GM12891 (cell line): ENCODE data around the gene PRF1.
"Not testable (repeated sequence)": the region's sequence is repeated elsewhere in the genome, so short reads cannot be mapped to it uniquely, and the experiment has no call there.

ENCODE experiments used
- DNase-seq: peaks from one replicate; pipeline ENCODE4 v3.0.0; 2011; ENCODE audit warnings: low spot score; ENCODE audit not compliant: insufficient read length
- FAIRE-seq: peaks from 2 replicates; lab custom pipeline; 2011; peaks lifted over from hg19 to GRCh38; lab: Jason Lieb, UNC
- PAX5 ChIP-seq: IDR thresholded peaks from 2 replicates; pipeline ENCODE4 v1.6.1; 2011; ENCODE audit warnings: low read length, moderate library complexity, mild to moderate bottlenecking; ENCODE audit not compliant: insufficient read depth, severe bottlenecking
- POLR2A ChIP-seq: IDR thresholded peaks from 2 replicates; pipeline ENCODE4 v1.6.1; 2011; ENCODE audit warnings: low read depth, low read length, control low read depth
- POLR2AphosphoS5 ChIP-seq: IDR thresholded peaks from 2 replicates; pipeline ENCODE4 v1.6.1; 2011; ENCODE audit warnings: low read depth, low read length, control low read depth
- POU2F2 ChIP-seq: IDR thresholded peaks from 2 replicates; pipeline ENCODE4 v1.6.1; 2011; ENCODE audit warnings: low read depth, mild to moderate bottlenecking, control low read depth, low read length, moderate library complexity
- SPI1 ChIP-seq: IDR thresholded peaks from 2 replicates; pipeline ENCODE4 v1.6.1; 2011; ENCODE audit warnings: low read depth, low read length, control low read depth
- TAF1 ChIP-seq: IDR thresholded peaks from 2 replicates; pipeline ENCODE4 v1.6.1; 2011; ENCODE audit warnings: low read depth, low read length, control low read depth

The PRF1 gene

GRCh38 chr10:70587045-70587658 is 15.4 kb downstream of the PRF1 start:
- FAIRE-seq (peak; percentile 86), DNase-seq (no peak)
- TF ChIP-seq SPI1 = no peak
- no peak for TF ChIP-seq POLR2A
- TF ChIP-seq POU2F2 = no peak
- TF ChIP-seq POLR2AphosphoS5 = no peak
- TF ChIP-seq PAX5 = no peak
- TF ChIP-seq TAF1 = no peak

GRCh38 chr10:70586348-70586930 is 16.1 kb downstream of the PRF1 start:
- FAIRE-seq (no peak), DNase-seq (no peak)
- TF ChIP-seq SPI1 = no peak
- no peak for TF ChIP-seq POLR2AphosphoS5
- TF ChIP-seq TAF1 = no peak
- no peak for TF ChIP-seq POU2F2
- TF ChIP-seq PAX5 = no peak
- TF ChIP-seq POLR2A = no peak

- no peak for DNase-seq
- FAIRE-seq = no peak
- no peak for TF ChIP-seq POLR2AphosphoS5
- no peak for TF ChIP-seq PAX5
- no peak for TF ChIP-seq TAF1
- no peak for TF ChIP-seq SPI1
- no peak for TF ChIP-seq POU2F2
- no peak for TF ChIP-seq POLR2A
Observed at GRCh38 chr10:70585578-70586169, 16.9 kb downstream of the PRF1 start.

GRCh38 chr10:70584909-70585544 is 17.5 kb downstream of the PRF1 start:
- TF ChIP-seq TAF1 = no peak
- TF ChIP-seq POLR2AphosphoS5 = no peak
- no peak for TF ChIP-seq SPI1
- no peak for TF ChIP-seq PAX5
- TF ChIP-seq POU2F2 = no peak
- no peak for TF ChIP-seq POLR2A
- peak; percentile 38 for FAIRE-seq
- DNase-seq = no peak

- TF ChIP-seq PAX5 (no peak), POLR2AphosphoS5 (no peak), POU2F2 (no peak), SPI1 (no peak), TAF1 (no peak)
- FAIRE-seq = peak; percentile 26
- DNase-seq = no peak
Observed at GRCh38 chr10:70584366-70584765, 18.2 kb downstream of the PRF1 start.

GRCh38 chr10:70583669-70584037 is 18.9 kb downstream of the PRF1 start:
- TF ChIP-seq POLR2AphosphoS5 = no peak
- no peak for TF ChIP-seq TAF1
- no peak for FAIRE-seq
- DNase-seq = no peak

GRCh38 chr10:70582793-70583668 is 19.5 kb downstream of the PRF1 start:
- DNase-seq = no peak
- FAIRE-seq = no peak
- TF ChIP-seq POLR2AphosphoS5 (no peak), SPI1 (no peak), TAF1 (no peak), POLR2A (no peak), POU2F2 (no peak), PAX5 (no peak)

- DNase-seq, FAIRE-seq: not testable (repeated sequence)
Observed at GRCh38 chr10:70581176-70581575, 21.4 kb downstream of the PRF1 start.

GRCh38 chr10:70579234-70580002 is 23.1 kb downstream of the PRF1 start:
- FAIRE-seq = peak; percentile 93
- no peak for DNase-seq
- TF ChIP-seq POLR2AphosphoS5 (no peak), TAF1 (no peak), SPI1 (no peak), POLR2A (no peak), PAX5 (no peak), POU2F2 (no peak)
